ENCODE data around the gene TKT.

GRCh38 chr3:53180305-53181023, 75.4 kb downstream of the TKT start:
- TF ChIP-seq CTCF (IDR thresholded peaks at IDR 0.05; ENCODE audit: poor library complexity, severe bottlenecking) (no peak), POLR2AphosphoS5 (IDR thresholded peaks at IDR 0.05) (no peak), RAD21 (conservative IDR thresholded peaks at IDR 0.05) (no peak), EZH2 (IDR thresholded peaks at IDR 0.05; ENCODE audit: borderline replicate concordance, insufficient read depth, low read length, poor library complexity, severe bottlenecking) (no peak), TAF1 (IDR thresholded peaks at IDR 0.05; ENCODE audit: low read depth) (no peak)
- TF ChIP-seq, protein P1, sequence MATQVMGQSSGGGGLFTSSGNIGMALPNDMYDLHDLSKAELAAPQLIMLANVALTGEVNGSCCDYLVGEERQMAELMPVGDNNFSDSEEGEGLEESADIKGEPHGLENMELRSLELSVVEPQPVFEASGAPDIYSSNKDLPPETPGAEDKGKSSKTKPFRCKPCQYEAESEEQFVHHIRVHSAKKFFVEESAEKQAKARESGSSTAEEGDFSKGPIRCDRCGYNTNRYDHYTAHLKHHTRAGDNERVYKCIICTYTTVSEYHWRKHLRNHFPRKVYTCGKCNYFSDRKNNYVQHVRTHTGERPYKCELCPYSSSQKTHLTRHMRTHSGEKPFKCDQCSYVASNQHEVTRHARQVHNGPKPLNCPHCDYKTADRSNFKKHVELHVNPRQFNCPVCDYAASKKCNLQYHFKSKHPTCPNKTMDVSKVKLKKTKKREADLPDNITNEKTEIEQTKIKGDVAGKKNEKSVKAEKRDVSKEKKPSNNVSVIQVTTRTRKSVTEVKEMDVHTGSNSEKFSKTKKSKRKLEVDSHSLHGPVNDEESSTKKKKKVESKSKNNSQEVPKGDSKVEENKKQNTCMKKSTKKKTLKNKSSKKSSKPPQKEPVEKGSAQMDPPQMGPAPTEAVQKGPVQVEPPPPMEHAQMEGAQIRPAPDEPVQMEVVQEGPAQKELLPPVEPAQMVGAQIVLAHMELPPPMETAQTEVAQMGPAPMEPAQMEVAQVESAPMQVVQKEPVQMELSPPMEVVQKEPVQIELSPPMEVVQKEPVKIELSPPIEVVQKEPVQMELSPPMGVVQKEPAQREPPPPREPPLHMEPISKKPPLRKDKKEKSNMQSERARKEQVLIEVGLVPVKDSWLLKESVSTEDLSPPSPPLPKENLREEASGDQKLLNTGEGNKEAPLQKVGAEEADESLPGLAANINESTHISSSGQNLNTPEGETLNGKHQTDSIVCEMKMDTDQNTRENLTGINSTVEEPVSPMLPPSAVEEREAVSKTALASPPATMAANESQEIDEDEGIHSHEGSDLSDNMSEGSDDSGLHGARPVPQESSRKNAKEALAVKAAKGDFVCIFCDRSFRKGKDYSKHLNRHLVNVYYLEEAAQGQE (IDR thresholded peaks at IDR 0.05; ENCODE audit: borderline replicate concordance) = no peak

All from neural cell (in vitro differentiated cells).